Measurements from ENCODE around the gene PIK3R1. TPM values are rescaled to one million over a fixed set of nuclear protein-coding genes. Genes with fewer than 3 reads are reported as not detected.

PIK3R1 gene
- total and polyA plus RNA-seq, 2 experiments from 2014 or later: 5.9 to 9.8 TPM

- no peak for TF ChIP-seq ZNF114 (CRISPR knock-in tag; IDR thresholded peaks at IDR 0.05)
- no peak for TF ChIP-seq CTCF (conservative IDR thresholded peaks at IDR 0.05; ENCODE audit: low read depth in 2 of 2)
- TF ChIP-seq ZNF462 (CRISPR knock-in tag; IDR thresholded peaks at IDR 0.05): no peak
- TF ChIP-seq STAT1 (IDR thresholded peaks at IDR 0.05; ENCODE audit: unreplicated experiment): no peak
- TF ChIP-seq, protein P1, sequence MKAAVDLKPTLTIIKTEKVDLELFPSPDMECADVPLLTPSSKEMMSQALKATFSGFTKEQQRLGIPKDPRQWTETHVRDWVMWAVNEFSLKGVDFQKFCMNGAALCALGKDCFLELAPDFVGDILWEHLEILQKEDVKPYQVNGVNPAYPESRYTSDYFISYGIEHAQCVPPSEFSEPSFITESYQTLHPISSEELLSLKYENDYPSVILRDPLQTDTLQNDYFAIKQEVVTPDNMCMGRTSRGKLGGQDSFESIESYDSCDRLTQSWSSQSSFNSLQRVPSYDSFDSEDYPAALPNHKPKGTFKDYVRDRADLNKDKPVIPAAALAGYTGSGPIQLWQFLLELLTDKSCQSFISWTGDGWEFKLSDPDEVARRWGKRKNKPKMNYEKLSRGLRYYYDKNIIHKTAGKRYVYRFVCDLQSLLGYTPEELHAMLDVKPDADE (IDR thresholded peaks at IDR 0.05): no peak
- TF ChIP-seq ZNF331 (CRISPR knock-in tag; IDR thresholded peaks at IDR 0.05; ENCODE audit: low read depth): no peak
- no peak for TF ChIP-seq EZH2phosphoT487 (IDR thresholded peaks at IDR 0.05; ENCODE audit: unreplicated experiment)
- TF ChIP-seq NANOG (IDR thresholded peaks at IDR 0.05; ENCODE audit: borderline replicate concordance): no peak
- no peak for TF ChIP-seq POLR2AphosphoS5 (IDR thresholded peaks at IDR 0.05; ENCODE audit: low read depth)
- no peak for TF ChIP-seq JUNB (IDR thresholded peaks at IDR 0.05; ENCODE audit: unreplicated experiment)
- no peak for TF ChIP-seq CREB1 (CRISPR knock-in tag; IDR thresholded peaks at IDR 0.05; ENCODE audit: low read depth)
- no peak for TF ChIP-seq EZH2 (IDR thresholded peaks at IDR 0.05; ENCODE audit: low read depth, unreplicated experiment)
- TF ChIP-seq REST (IDR thresholded peaks at IDR 0.05; ENCODE audit: unreplicated experiment): no peak
- H3K4me3 Mint-ChIP-seq: no peak overlapping the region
- no peaks in the 10 kb centered on the region for H3K36me3 Mint-ChIP-seq (ENCODE audit: low read depth)
- Histone ChIP-seq H2AFZ (no peak overlapping the region), H3K36me3 (ENCODE audit: insufficient read depth) (0 out of 2 replicates have a peak, but pooled peaks cover 2% of the 10 kb centered on the region), H3K79me2 (replicated peaks; ENCODE audit: insufficient read depth) (peaks cover 22% of the 10 kb centered on the region), H4K20me1 (replicated peaks; ENCODE audit: insufficient read depth) (peaks cover 5% of the 10 kb centered on the region), H3K27ac (ENCODE audit: low read depth) (no peak overlapping the region), H3F3A (replicated peaks; ENCODE audit: low read depth) (no peaks in the 10 kb centered on the region), H3K4me3 (no peak overlapping the region), H3K9me2 (ENCODE audit: insufficient read depth) (no peaks in the 10 kb centered on the region), H3K4me2 (no peak overlapping the region), H3K27me3 (ENCODE audit: insufficient read depth) (no peaks in the 10 kb centered on the region), H3K4me1 (ENCODE audit: insufficient read depth) (no peaks in the 10 kb centered on the region)
- ATAC-seq (peak; percentile 65), DNase-seq (ENCODE audit: low spot score) (no peak)
- H3K27ac Mint-ChIP-seq: no peak overlapping the region
- H3K4me1 Mint-ChIP-seq: peaks cover 11% of the 10 kb centered on the region
- no peaks in the 10 kb centered on the region for H3K9me3 Mint-ChIP-seq
- no peaks in the 10 kb centered on the region for H3K27me3 Mint-ChIP-seq (ENCODE audit: insufficient read depth, low read depth, poor library complexity)
These were observed 16.7 kb downstream of the PIK3R1 start for GRCh38 chr5:68232277-68232676.
